DOHH2 (cell line): ENCODE results near the gene CSN2.

ENCODE experiments used
- EZH2phosphoT487 ChIP-seq: fragments of 200-600 bp; sonication (generic); IDR thresholded peaks from 2 replicates; pipeline ENCODE4 v1.6.1; 2017; ENCODE audit warnings: borderline replicate concordance, mild to moderate bottlenecking, antibody characterized with exemption, low read length, moderate library complexity, mixed read lengths
- TF ChIP-seq, protein P1 (sequence below): fragments of 200-600 bp; sonication (generic); IDR thresholded peaks from one replicate; pipeline ENCODE4 v1.5.1; 2014; ENCODE audit warnings: antibody characterized with exemption, mild to moderate bottlenecking, low read depth, low read length; ENCODE audit not compliant: poor library complexity, severe bottlenecking

DNA sequence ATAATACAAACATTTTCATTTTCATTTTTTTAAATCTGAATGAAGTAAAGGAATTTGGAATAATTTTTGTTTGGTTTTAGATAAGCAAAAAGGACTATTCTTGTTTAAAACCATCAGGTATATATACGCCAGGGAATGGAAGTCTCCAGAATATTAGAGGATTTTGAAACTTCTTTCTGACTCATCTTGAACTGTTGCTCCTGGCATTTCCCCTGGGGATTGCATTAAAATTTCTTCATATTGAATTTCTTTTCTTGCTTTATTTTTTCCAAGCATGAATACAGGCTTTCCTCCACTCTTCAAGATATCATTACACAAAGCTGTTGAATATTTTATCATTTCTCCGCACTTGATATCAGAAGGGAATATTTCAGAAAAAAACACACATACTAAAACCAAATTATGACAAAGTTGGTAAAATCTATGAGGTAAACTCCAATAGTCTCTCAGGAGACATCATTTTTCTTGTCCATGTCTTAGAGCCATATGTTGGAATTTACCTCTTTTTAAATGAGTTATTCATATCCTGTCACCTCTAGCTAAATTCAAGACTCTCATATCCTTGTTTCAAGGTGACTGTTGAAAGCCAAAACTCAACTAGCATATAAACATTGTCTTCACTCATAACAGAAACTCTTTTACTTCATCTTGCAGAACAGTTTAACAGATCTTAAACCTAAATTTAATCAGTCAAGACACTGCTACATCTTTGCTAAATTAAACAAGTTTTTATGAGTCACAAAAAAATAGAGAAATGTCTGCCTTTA is 55.3 kb downstream of the CSN2 start:
- TF ChIP-seq, protein P1, sequence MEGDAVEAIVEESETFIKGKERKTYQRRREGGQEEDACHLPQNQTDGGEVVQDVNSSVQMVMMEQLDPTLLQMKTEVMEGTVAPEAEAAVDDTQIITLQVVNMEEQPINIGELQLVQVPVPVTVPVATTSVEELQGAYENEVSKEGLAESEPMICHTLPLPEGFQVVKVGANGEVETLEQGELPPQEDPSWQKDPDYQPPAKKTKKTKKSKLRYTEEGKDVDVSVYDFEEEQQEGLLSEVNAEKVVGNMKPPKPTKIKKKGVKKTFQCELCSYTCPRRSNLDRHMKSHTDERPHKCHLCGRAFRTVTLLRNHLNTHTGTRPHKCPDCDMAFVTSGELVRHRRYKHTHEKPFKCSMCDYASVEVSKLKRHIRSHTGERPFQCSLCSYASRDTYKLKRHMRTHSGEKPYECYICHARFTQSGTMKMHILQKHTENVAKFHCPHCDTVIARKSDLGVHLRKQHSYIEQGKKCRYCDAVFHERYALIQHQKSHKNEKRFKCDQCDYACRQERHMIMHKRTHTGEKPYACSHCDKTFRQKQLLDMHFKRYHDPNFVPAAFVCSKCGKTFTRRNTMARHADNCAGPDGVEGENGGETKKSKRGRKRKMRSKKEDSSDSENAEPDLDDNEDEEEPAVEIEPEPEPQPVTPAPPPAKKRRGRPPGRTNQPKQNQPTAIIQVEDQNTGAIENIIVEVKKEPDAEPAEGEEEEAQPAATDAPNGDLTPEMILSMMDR: no peak
- TF ChIP-seq EZH2phosphoT487: no peak
